ENCODE measurements around the gene NKAPD1.

GRCh38 chr11:112049777-112050176 is 24.3 kb upstream of the NKAPD1 start:
- TF ChIP-seq, protein P1, sequence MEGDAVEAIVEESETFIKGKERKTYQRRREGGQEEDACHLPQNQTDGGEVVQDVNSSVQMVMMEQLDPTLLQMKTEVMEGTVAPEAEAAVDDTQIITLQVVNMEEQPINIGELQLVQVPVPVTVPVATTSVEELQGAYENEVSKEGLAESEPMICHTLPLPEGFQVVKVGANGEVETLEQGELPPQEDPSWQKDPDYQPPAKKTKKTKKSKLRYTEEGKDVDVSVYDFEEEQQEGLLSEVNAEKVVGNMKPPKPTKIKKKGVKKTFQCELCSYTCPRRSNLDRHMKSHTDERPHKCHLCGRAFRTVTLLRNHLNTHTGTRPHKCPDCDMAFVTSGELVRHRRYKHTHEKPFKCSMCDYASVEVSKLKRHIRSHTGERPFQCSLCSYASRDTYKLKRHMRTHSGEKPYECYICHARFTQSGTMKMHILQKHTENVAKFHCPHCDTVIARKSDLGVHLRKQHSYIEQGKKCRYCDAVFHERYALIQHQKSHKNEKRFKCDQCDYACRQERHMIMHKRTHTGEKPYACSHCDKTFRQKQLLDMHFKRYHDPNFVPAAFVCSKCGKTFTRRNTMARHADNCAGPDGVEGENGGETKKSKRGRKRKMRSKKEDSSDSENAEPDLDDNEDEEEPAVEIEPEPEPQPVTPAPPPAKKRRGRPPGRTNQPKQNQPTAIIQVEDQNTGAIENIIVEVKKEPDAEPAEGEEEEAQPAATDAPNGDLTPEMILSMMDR (IDR thresholded peaks at IDR 0.05), result no peak
- no peak for TF ChIP-seq POLR2A (IDR thresholded peaks at IDR 0.05)
